SHP77 treated with DMSO at 0.1 percent for 48 hours (cell line): ENCODE results near the gene PLIN4.

ENCODE experiments used
- DNase-seq: peaks from one replicate; lab custom pipeline; 2025; lab: John Stamatoyannopoulos, UW

The PLIN4 gene

GRCh38 chr19:4491446-4491845, 26.8 kb downstream of the PLIN4 start:
- no peak for DNase-seq

DNA sequence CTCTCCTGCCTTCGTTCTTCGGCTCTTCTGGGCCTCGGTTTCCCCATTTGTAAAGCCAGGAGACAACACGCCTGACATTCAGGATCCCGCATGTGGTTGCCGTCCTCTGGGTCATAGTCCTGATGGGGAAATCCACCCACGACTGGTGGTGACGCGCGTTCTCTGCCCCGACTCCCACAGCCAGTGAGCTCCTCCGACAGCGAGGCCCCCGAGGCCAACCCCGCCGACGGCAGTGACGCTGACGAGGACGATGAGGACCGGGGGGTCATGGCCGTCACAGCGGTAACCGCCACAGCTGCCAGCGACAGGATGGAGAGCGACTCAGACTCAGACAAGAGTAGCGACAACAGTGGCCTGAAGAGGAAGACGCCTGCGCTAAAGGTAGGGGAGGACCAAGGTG, 29.8 kb downstream of the PLIN4 start:
- DNase-seq, result no peak

- no peak for DNase-seq
These were observed 30.7 kb downstream of the PLIN4 start for GRCh38 chr19:4487572-4487971.

DNA sequence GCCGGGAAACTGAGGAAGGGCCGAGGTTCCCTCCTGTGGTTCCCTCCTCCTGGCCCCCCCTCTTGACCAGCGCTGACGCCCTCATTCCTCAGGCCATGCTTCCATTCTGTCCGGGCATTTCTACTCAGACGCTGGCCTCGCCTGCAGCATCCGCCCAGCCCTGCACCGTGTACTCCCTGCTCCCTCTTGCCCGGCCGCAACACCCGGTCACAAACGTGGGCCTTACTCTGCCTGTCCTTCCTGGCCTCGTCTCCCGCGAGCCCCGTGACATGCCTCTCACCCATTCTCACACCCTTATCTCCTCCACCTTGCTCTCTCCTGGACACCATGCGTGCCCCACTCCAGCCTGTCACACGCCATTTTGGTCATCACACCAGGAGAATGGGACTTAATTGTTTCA, 34.9 kb downstream of the PLIN4 start:
- no peak for DNase-seq

DNA sequence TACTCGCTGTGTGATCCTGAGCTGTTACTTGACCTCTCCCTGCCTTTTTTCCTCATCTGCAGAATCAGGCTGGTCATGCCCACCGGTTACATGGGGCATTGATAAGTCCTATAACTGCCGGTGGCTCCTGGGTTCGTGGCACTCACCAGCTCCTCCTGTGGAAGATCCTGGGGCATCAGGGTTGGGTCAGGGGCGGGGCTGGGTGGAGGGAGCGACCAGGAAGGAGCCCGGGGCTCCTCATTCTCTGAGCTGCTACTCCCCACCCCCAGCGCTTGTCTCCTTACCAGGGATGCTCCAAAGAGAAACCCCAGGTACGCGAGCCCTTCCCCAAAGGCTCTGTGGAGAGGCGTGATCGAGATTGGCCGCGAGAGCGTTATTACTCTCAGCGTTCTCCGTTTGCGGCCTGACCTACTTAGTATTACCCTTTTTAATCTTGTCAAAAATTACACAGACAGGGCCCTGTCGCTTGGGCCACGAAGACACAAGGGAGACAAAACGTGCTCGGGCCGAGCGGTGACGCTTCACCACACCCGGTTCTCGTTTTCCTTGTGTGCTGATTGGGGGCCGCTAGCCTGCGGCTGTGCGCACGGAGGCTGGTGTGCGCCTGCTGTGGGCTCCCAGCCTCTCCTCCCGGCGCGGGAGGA, 35.4 kb downstream of the PLIN4 start:
- no peak for DNase-seq

DNA sequence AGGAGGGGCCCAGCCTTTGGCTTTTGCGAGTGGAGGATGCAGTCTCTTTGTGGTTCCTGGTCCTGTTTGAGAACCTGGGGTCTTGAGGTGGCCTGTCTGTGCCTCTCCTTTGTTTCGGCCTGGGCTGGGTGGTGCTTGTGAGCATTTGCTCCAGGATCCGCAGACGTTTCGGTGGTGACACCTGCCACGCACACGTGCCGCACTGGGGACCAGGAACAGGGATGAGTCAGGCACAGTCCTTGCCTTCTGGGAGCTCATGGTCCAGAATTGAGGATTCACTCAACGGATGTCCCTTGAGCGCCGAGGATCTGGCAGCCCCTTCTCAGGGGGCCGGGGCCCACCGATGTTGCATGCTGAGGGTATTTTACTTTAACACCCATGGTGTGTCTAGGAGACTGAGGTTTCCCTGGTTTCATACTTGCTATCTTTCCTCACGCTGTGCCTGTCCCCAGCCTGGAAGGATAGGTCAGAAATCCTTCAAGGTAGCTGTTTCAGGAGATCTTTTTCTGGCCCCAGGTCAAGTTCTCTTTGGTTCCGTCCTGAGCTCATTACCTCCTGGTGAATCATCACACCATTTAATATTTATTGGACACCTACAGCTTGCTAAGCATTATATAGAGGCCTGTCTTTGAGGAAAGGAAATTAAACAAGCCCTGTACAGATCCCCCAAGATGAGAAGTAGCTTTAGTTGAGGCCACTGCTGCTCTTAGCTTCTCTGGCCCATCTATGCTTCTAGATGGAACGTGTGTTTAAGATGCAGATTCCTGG, 41.1 kb downstream of the PLIN4 start:
- DNase-seq, result no peak

DNA sequence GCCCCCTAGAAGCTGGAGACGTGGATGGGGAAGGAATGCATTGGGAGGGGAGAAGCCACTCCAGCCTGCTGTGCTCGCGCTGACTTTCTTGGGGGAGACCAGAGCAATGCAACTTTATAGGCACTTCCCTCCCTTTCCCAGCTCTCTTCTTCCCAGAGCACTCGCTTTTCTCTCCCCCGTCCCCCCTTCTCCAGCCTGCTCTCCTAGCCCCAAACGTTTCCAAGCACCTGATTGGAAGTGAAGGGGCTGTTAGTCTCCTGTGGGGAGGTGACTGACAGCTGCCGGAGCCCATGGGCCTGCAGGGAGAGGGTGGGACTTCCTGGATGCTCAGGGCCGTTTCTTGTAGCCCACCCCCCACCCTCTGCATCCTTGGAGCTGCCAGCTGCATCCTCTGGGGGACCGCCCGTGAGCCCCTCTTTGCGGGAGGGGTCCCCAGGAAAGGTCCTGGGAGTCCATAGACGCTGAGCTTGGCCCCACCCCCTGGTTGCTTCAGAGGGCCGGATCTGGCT, 43.7 kb downstream of the PLIN4 start:
- peak; percentile 57 for DNase-seq

DNA sequence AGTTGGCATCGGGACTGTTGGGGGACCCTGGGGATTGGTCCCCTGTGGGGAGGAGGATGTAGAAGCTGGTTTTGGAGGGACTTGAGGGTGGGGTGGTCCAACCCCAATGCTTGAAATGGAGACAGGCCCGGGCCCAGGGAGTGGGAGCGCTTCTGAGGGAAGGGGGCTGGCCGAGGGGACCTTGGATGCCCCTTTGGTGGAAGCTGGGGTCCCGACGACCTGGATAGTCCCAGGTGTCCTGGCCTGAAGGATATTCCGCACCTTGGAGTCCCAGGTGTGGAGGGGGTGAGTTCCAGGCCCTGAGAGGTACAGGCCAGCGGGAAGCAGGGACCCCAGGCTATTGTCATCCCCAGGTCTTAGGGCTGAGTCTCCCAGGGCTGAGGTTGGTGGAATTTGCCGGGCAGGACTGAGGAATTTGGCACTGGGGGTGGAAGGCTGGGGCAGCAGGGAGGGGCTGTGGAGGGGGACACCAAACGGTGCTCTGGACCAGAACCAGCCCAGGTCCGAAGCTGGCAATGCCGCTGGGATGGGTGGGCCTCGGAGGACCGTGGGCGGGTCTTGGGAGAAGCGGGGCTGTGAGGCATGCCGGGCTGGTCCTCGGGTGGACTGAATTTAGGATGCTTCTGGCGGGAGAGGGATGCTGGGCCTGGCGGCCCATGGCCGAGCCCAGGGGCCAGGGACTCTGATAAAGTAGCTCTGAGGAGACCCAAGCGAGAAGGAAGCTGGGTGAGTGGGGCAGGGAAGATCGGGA, 44.3 kb downstream of the PLIN4 start:
- DNase-seq, result no peak

DNA sequence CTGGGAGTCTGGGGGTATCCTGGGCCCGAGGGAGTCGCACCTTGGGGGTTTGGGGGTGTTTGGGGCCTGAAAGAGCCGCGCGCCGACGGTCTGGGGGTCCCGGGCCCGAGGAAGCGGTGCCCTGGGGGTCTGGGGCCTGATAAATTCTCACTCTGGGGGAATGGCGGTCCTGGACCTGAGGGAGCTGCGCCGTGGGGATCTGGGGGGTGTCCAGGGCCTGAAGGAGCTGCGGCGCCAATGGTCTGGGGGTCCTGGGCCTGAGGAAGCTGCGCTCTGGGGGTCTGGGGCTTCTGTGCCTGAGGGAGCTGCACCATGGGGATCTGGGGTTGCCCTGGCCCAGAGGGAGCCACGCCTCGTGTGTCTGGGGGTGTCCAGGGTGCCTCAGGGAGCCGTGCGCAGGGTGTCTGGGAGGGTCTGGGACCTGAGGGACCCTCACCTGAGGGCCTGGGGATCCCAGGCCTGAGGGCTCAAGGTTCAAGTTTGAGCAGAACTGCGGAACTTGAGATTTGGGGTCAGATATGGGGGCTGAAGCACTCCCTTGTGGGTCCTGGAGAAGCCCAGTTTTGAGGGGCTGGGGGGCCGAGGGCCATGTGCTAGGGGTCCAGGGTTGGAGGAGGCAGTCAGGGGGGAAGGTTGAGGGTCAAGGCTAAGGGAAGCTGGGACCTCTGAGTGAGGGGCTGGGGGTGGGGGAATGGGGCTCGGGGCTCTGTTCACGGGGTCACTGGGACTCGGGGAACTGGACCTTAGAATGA, 45.1 kb downstream of the PLIN4 start:
- no peak for DNase-seq

DNA sequence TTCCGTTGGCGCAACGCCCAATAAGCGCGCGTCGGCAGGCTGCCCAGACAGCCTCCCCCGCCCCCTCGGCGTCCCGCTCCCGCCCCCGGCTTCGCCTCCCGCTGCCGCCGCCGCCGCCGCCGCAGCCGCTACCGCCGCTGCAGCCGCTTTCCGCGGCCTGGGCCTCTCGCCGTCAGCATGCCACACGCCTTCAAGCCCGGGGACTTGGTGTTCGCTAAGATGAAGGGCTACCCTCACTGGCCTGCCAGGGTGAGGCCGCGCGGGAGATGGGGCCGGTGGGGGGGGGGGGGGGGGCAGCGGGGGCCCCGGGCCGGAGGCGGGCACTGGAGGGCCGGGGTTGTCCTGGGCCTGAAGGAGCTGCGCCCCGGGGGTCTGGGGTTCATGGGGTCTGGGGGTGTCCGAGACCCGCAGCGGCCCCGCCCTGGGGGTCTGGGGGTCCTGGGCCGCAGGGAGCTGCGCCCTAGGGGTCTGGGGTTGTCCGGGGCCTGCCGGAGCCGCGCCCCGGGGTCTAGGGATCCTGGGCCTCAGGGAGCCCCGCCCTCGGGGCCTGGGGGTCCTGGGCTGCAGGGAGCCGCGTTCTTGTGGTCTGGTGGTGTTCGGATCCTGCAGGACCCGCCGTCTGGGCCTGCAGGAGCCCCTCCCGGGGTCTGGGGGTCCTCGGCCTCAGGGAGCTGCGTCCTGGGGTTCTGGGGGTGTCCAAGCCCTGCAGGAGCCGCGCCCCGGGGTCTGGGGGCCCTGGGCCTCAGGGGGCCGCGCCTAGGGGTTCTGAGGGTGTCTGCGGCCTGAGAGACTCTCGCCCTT, 45.9 kb downstream of the PLIN4 start, which contains the start of gene HDGFL2:
TSS of gene HDGFL2 (plus strand) at position 124 of the 801 bp plus-strand sequence. CDS start at position 178, 54 bp downstream.
- no peak for DNase-seq

GRCh38 chr19:4471403-4472173, 46.7 kb downstream of the PLIN4 start:
- DNase-seq, result peak; percentile 100

- DNase-seq, result no peak
These were observed 50.5 kb downstream of the PLIN4 start for GRCh38 chr19:4467835-4468234.

DNA sequence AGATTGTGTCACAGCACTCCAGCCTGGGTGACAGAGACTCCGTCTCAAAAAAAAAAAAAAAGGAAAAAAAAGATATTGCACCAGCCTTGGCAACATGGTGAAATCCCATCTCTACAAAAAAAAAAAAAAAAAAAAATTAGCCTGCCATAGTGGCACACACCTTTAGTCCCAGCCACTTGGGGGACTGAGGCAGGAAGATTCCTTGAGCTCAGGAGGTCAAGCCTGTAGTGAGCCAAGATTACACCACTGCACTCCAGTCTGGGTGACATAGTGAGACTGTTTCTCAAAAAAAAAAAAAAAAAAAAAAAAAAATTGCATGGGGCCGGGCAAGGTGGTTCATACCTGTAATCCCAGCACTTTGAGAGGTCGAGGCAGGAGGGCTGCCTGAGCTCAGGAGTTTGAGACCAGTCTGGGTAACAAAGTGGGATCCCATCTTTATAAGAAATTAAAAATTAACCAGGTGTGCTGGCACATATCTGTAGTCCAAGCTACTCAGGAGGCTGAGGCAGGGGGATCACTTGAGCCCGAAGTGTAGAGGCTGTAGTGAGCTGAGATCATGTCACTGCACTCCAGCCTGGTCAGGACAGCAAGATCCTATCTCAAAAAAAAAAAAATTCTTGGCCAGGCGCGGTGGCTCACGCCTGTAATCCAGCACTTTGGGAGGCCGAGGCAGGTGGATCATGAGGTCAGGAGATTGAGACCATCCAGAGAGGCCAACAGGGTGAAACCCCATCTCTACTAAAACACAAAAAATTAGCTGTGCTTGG, 53.3 kb downstream of the PLIN4 start:
- DNase-seq, result no peak

DNA sequence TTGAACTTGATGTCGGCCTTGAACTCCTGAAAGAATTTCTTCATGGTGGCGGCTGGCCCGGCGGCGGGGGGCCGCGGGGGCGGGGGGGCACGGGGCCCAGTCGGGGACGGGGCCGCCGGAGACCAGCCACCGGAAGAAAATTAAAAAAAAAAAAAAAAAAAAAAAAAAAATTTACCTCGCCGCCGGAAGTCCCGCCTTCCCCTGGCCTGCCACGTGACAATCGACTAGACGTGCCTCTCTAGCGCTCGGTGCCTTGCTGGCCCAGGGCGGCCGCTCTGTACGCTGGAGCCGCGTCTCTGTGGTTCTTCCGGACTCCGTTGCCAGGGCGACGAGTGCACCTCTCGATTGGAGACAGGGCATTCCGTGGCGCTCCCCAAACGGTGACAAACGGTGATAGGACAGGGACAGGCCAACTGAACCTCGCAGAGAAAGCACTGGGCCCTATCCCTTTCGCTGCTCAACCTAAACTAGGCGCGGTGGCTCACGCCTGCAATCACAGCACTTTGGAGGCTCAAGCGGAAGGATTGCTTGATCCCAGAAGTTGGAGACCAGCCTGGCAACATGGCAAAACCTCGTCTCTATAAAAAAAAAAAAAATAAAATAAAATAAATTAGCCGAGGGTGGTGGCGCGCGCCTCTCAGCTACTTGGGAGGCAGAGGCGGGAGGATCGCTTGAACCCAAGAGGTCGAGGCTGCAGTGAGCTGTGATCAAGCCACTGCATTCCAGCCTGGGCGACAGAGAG, 60.5 kb downstream of the PLIN4 start, which contains the start of gene UBXN6:
TSS of gene UBXN6 (minus strand) at position 141 of the 742 bp plus-strand sequence. CDS start at position 44, 97 bp downstream.
- DNase-seq, result peak; percentile 91

GRCh38 chr19:4456843-4457653, 61.2 kb downstream of the PLIN4 start:
- DNase-seq, result no peak

- no peak for DNase-seq
These were observed 61.8 kb downstream of the PLIN4 start for GRCh38 chr19:4456476-4456842.

- DNase-seq, result peak; percentile 2
These were observed 62.4 kb downstream of the PLIN4 start for GRCh38 chr19:4455719-4456475.
